ENCODE results near the gene IER3. TPM values are rescaled to one million over a fixed set of nuclear protein-coding genes. Genes with fewer than 3 reads are reported as not detected.

Gene IER3
- total and polyA plus RNA-seq, 2 of the 13 experiments (the other 11 are each of a cell fraction or from before 2014, with no cell fraction given), result 51.1 to 131 TPM

- TF ChIP-seq FOXP4 (CRISPR knock-in tag; IDR thresholded peaks at IDR 0.05) (peak; percentile 47), KDM6A (CRISPR knock-in tag; IDR thresholded peaks at IDR 0.05; ENCODE audit: low read depth) (0 out of 2 replicates have a peak, but pooled peaks have one; percentile 14), ZNF24 (IDR thresholded peaks at IDR 0.05) (no peak), ZNF414 (CRISPR knock-in tag; IDR thresholded peaks at IDR 0.05) (0 out of 2 replicates have a peak, but pooled peaks have one; percentile 47), AGO2 (optimal IDR thresholded peaks at IDR 0.05; ENCODE audit: low read depth, low read length) (no peak), SATB2 (CRISPR knock-in tag; IDR thresholded peaks at IDR 0.05) (no peak), FOXO1 (CRISPR knock-in tag; IDR thresholded peaks at IDR 0.05) (0 out of 2 replicates have a peak, but pooled peaks have one; percentile 13), ZSCAN29 (CRISPR knock-in tag; conservative IDR thresholded peaks at IDR 0.05) (peak; percentile 38), ZFX (CRISPR knock-in tag; IDR thresholded peaks at IDR 0.05; ENCODE audit: low read depth) (peak; percentile 67), GATAD1 (CRISPR knock-in tag; IDR thresholded peaks at IDR 0.05) (peak; percentile 12; the same call in 1 of the 2 replicates), THAP9 (CRISPR knock-in tag; IDR thresholded peaks at IDR 0.05; ENCODE audit: borderline replicate concordance) (peak; percentile 16; the same call in 1 of the 2 replicates), NFKB2 (CRISPR knock-in tag; IDR thresholded peaks at IDR 0.05; ENCODE audit: borderline replicate concordance) (peak; percentile 38), GATAD2A (CRISPR knock-in tag; IDR thresholded peaks at IDR 0.05) (peak; percentile 15; the same call in 1 of the 2 replicates), MED13 (CRISPR knock-in tag; IDR thresholded peaks at IDR 0.05) (no peak), SP5 (CRISPR knock-in tag; IDR thresholded peaks at IDR 0.05; ENCODE audit: borderline replicate concordance, low read depth) (peak; percentile 70), CREBL2 (CRISPR knock-in tag; IDR thresholded peaks at IDR 0.05; ENCODE audit: borderline replicate concordance) (0 out of 2 replicates have a peak, but pooled peaks have one; percentile 52), ARHGAP35 (CRISPR knock-in tag; IDR thresholded peaks at IDR 0.05; ENCODE audit: borderline replicate concordance) (0 out of 2 replicates have a peak, but pooled peaks have one; percentile 32), YY1 (IDR thresholded peaks at IDR 0.05; ENCODE audit: insufficient read depth, insufficient replicate concordance, low read depth, low read length) (peak; percentile 55), DRAP1 (CRISPR knock-in tag; IDR thresholded peaks at IDR 0.05) (peak; percentile 94), ZNF770 (CRISPR knock-in tag; IDR thresholded peaks at IDR 0.05) (no peak), POGZ (CRISPR knock-in tag; IDR thresholded peaks at IDR 0.05) (peak; percentile 32; the same call in 1 of the 2 replicates), ERF (CRISPR knock-in tag; IDR thresholded peaks at IDR 0.05) (0 out of 2 replicates have a peak, but pooled peaks have one; percentile 39)
Observed at GRCh38 chr6:30748851-30749540, 4.6 kb upstream of the IER3 start (continued).
